GM12865 (cell line): ENCODE results near the gene TTLL4.

Experiments
- DNase-seq: peaks from one replicate; pipeline ENCODE4 v3.0.0; 2010; ENCODE audit warnings: low read depth
- H3K4me3 ChIP-seq: 2 replicates; pipeline ENCODE4 v1.5.1; 2011; ENCODE audit warnings: mild to moderate bottlenecking, low read depth, low read length, control low read depth
- CTCF ChIP-seq: IDR thresholded peaks from 2 replicates; pipeline ENCODE4 v1.5.1; 2011; ENCODE audit warnings: low read length, control low read depth, low read depth, inconsistent platforms; ENCODE audit not compliant: insufficient read depth; ENCODE audit errors: missing control alignments

TTLL4 gene

GRCh38 chr2:218698885-218699284 is 11.8 kb upstream of the TTLL4 start:
- no peak for TF ChIP-seq CTCF

GRCh38 chr2:218701806-218702205 is 8.8 kb upstream of the TTLL4 start:
- DNase-seq, result no peak
- H3K4me3 ChIP-seq, result no peak overlapping the region
- no peak for TF ChIP-seq CTCF

More at GRCh38 chr2:218698885-218699284, 11.8 kb upstream of the TTLL4 start:
- no peak for DNase-seq
- H3K4me3 ChIP-seq, result no peak overlapping the region

GRCh38 chr2:218703341-218703740 is 7.3 kb upstream of the TTLL4 start:
- TF ChIP-seq CTCF, result no peak
- DNase-seq, result no peak
- no peak overlapping the region for H3K4me3 ChIP-seq

- peak; percentile 89 for DNase-seq
- TF ChIP-seq CTCF, result no peak
- H3K4me3 ChIP-seq, result no peak overlapping the region
These were observed 2.5 kb upstream of the TTLL4 start for GRCh38 chr2:218708086-218708485.

- H3K4me3 ChIP-seq, result no peak overlapping the region
- DNase-seq, result no peak
These were observed 727 bp upstream of the TTLL4 start for GRCh38 chr2:218709908-218710307.

GRCh38 chr2:218710334-218710686 is 325 bp upstream of the TTLL4 start:
- DNase-seq, result no peak
- TF ChIP-seq CTCF, result no peak
- no peak overlapping the region for H3K4me3 ChIP-seq

More at GRCh38 chr2:218709908-218710307, 727 bp upstream of the TTLL4 start:
- TF ChIP-seq CTCF, result no peak

GRCh38 chr2:218711550-218711929 is 905 bp downstream of the TTLL4 start:
- TF ChIP-seq CTCF, result no peak
- no peak for DNase-seq
- H3K4me3 ChIP-seq, result peak overlapping the region; percentile 99
